Measurements from ENCODE around the gene SLAMF6.

SLAMF6 gene

GRCh38 chr1:160474392-160475242, 48.4 kb downstream of the SLAMF6 start:
- DNase-seq (ENCODE audit: extremely low read depth in 1 of 2, low read depth in 1 of 2): no peak

- DNase-seq (ENCODE audit: extremely low read depth in 1 of 2, low read depth in 1 of 2): no peak
These were observed 50.9 kb downstream of the SLAMF6 start for GRCh38 chr1:160472112-160472511.

GRCh38 chr1:160471253-160471652, 51.8 kb downstream of the SLAMF6 start:
- no peak for DNase-seq (ENCODE audit: extremely low read depth in 1 of 2, low read depth in 1 of 2)

- DNase-seq (ENCODE audit: extremely low read depth in 1 of 2, low read depth in 1 of 2): no peak
These were observed 55.5 kb downstream of the SLAMF6 start for GRCh38 chr1:160467576-160467975.

GRCh38 chr1:160466961-160467360, 56.1 kb downstream of the SLAMF6 start:
- DNase-seq (ENCODE audit: extremely low read depth in 1 of 2, low read depth in 1 of 2): no peak

- no peak for DNase-seq (ENCODE audit: extremely low read depth in 1 of 2, low read depth in 1 of 2)
These were observed 57.9 kb downstream of the SLAMF6 start for GRCh38 chr1:160465123-160465522.

- no peak for DNase-seq (ENCODE audit: extremely low read depth in 1 of 2, low read depth in 1 of 2)
These were observed 62.3 kb downstream of the SLAMF6 start for GRCh38 chr1:160460683-160461287.

GRCh38 chr1:160460214-160460642, 62.8 kb downstream of the SLAMF6 start:
- no peak for DNase-seq (ENCODE audit: extremely low read depth in 1 of 2, low read depth in 1 of 2)

- no peak for DNase-seq (ENCODE audit: extremely low read depth in 1 of 2, low read depth in 1 of 2)
These were observed 63.4 kb downstream of the SLAMF6 start for GRCh38 chr1:160459687-160460086.

- DNase-seq (ENCODE audit: extremely low read depth in 1 of 2, low read depth in 1 of 2): no peak
These were observed 64.0 kb downstream of the SLAMF6 start for GRCh38 chr1:160459056-160459455.

- DNase-seq (ENCODE audit: extremely low read depth in 1 of 2, low read depth in 1 of 2): no peak
These were observed 67.9 kb downstream of the SLAMF6 start for GRCh38 chr1:160455153-160455517.

DNA sequence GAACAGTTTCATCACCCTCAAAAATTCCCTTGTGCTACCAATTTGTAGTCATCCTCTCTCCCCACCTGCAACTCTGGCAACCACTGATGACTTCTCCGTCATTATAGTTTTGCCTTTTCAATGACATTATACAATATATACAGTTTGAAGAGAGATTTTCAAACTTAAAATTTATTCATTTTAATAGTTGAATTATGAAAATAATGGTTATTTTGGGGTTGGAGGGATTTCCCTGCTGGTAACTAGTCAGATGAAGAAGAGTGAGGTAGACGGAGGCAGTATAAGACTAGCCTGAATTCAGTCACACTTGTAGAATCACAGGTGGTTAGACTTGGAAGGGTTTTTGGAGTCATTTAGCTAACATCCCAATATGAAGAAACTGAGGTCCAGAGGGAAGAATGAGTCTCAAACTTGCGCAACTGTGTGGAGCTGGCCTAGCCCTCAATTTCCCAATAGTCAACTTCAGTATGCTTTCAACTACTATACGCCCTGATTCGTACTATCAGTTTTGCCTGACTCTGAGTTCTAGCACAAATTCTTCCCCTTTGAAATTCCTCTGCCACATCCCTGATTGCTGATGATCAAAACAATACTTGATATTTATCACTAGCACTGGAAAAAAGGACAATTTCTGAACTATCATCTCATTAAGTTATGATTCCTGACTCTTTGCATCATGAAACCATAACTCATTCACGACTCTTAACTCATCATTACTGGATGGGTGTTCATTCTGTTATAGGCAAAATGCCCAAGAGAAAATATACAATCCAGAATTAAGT, 68.5 kb downstream of the SLAMF6 start:
- no peak for DNase-seq (ENCODE audit: extremely low read depth in 1 of 2, low read depth in 1 of 2)

- DNase-seq (ENCODE audit: extremely low read depth in 1 of 2, low read depth in 1 of 2): no peak
These were observed 69.6 kb downstream of the SLAMF6 start for GRCh38 chr1:160453443-160453842.

GRCh38 chr1:160451859-160452232, 71.2 kb downstream of the SLAMF6 start:
- no peak for DNase-seq (ENCODE audit: extremely low read depth in 1 of 2, low read depth in 1 of 2)

DNA sequence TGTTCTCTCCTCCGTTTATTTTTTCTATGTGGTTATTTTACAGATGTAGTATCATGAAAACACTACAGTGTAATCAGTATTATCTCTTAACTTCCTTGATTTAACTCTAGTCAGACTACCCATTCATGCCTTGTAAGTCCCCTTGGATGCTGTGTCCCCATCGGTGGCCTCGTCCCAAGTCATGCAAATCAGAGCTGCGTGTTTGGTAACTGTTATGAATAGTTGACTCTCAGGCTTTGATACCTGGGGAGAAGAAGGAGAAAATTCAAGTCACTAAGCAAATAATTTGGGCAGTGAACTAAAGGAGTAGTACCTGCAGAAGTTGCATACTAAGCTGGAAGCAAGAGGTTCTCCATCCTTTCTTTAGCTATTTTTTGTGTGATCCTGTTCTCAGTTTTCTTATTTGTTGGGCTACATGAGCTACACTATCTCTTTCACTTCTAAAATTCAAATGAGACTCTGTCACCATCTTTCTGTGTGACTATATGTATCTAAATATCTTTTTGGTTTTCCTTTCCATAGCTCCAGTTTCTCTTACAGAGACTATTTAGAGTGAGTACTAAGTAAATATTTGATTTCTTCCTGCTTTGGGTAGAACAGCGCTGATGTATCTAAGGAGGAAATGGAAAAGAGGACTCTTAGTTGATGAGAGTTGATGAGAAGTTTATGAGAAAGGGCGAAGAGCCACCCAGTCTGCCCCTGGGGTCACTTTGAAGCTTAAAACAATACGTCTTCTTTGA, 71.8 kb downstream of the SLAMF6 start:
- no peak for DNase-seq (ENCODE audit: extremely low read depth in 1 of 2, low read depth in 1 of 2)

- DNase-seq (ENCODE audit: extremely low read depth in 1 of 2, low read depth in 1 of 2): no peak
These were observed 73.6 kb downstream of the SLAMF6 start for GRCh38 chr1:160449494-160449893.

DNA sequence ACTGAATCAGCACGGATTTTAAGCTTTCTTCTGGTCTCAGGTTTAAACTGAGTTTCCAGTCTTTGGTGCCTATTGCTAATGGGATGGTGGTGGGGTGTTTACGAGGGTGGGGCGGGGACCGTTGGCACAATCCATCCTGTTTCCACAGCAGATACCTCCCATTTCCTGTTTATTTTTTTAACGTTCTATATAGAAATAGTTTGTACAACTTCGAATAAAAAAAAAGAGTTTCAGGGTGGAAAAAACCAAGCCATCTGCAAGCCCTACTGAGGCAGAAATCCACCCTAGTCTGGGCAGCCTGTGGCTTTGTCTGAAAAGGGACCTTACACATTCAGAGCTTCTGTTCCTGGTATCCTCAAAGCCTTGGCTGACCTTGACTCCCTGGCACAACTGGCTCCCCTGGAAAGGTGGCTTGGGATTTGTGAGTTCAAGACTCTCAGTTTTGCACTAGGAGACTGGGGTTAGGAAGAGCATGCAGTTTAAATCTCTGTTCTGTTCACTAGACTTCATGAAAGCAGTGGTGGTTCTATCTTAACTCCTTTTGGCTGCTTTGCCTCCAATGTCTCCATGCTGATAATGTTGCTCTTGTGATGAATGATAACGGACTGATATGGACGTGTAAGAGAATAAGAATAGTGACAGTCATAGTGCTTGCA, 76.0 kb downstream of the SLAMF6 start:
- DNase-seq (ENCODE audit: extremely low read depth in 1 of 2, low read depth in 1 of 2): no peak

DNA sequence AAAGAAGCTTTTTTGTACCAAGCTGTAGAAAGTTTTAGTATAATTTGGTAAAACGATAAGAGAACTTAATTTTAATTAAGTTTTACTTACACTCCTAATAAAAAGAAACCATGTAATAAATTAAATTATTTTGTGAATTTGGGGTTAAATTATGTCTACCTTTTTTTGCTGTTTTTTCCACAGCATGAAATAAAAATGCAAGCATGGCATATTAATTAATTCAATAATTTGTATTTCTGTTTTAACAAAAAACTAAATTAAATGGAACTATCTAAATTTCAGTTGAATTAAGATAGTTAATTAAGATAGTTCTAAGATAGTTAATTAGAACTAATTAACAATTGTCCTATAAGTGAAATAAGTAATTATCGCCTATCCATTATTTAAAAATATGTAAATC, 83.3 kb downstream of the SLAMF6 start:
- DNase-seq (ENCODE audit: extremely low read depth in 1 of 2, low read depth in 1 of 2): no peak

GRCh38 chr1:160438935-160439334, 84.1 kb downstream of the SLAMF6 start:
- DNase-seq (ENCODE audit: extremely low read depth in 1 of 2, low read depth in 1 of 2): no peak

DNA sequence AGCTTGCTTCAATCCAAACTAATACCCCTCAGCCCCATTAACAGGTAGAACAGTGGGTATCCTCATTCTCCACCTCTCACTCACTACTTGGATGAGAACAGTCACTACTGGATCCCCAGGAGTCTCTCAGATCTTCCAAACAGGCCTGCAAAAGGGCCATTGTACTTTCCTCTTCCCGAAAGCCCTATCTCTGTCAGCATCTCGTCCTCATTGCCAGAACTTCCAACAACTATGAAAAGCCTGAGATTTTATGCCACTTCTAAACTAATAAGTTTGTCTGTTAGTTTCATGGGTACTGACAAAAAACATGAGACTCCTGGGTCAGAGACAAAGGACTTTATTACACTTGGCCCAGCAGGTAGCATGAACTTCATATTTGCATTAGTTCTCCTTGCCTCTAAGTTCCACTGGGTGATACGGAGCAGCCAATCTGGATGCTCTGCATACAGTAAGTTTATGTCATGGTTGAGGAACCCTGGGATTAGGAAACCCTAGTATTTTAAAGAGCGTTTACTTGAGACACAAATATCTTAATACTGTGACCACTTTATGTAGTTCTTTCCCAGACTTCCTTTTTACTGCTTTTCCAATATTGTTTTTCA, 84.6 kb downstream of the SLAMF6 start:
- DNase-seq (ENCODE audit: extremely low read depth in 1 of 2, low read depth in 1 of 2): no peak

Data from stimulated activated CD8-positive, alpha-beta memory T cell treated with anti-CD3 and anti-CD28 coated beads, Interleukin-7, amount 100 ng/mL, for 48 hours (primary cell).